Measurements from ENCODE around the gene COL9A2. TPM values are rescaled to one million over a fixed set of nuclear protein-coding genes. Genes with fewer than 3 reads are reported as not detected.

COL9A2 gene
- total RNA-seq, 4 donors from 2014 or later = 6.2 to 21.6 (median 11.7) TPM

DNA sequence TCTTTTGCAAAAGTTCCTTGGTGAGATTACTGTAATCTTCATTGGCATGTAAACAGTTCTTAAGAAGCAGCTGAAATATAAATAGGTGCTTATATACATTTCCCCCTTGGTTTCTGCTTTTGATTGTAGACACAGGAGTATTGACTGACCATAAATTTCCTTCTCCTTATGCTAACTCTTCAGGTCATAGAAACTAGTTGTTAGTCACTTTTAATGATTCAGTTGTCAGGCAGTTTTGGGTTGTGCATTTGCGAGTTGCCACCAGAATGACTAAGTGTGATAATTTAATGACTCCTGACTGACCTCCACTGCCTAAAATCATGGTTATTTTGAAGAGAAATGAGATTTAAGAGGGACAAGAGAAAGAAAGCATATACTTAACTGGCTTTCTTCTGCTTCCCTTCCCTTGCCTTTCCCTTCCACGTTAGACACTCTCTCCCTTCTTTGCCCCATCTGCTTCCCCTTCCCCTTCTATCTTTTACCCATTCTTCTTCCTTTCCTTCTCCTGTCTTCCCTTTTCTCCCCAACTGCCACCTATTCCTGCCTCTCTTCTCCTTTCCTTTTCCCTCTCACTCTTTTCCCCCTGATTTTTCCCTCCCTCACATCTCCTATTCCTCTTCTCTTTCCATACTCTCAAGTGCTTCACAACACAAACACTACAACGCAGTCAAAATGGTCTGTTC is 46.8 kb downstream of the COL9A2 start:
- no peak for DNase-seq
- intact Hi-C loops (cut with DNase I) = no loop called here
- Histone ChIP-seq H3K27me3 (no peaks in the 10 kb centered on the region), H3K4me1 (peaks cover 5 to 12% of the 10 kb centered on the region in 2 donors), H3K9me3 (no peaks in the 10 kb centered on the region), H3K27ac (no peak overlapping the region), H3K36me3 (peaks cover 16 to 34% of the 10 kb centered on the region in 2 donors), H3K4me3 (replicated peaks in 1 of 3) (no peak overlapping the region)
- 73 to 88% methylated on average over 3 of the region's 3 CpGs for WGBS, 2 donors
- TF ChIP-seq POLR2A (IDR thresholded peaks at IDR 0.05) = no peak
- TF ChIP-seq, protein P1, sequence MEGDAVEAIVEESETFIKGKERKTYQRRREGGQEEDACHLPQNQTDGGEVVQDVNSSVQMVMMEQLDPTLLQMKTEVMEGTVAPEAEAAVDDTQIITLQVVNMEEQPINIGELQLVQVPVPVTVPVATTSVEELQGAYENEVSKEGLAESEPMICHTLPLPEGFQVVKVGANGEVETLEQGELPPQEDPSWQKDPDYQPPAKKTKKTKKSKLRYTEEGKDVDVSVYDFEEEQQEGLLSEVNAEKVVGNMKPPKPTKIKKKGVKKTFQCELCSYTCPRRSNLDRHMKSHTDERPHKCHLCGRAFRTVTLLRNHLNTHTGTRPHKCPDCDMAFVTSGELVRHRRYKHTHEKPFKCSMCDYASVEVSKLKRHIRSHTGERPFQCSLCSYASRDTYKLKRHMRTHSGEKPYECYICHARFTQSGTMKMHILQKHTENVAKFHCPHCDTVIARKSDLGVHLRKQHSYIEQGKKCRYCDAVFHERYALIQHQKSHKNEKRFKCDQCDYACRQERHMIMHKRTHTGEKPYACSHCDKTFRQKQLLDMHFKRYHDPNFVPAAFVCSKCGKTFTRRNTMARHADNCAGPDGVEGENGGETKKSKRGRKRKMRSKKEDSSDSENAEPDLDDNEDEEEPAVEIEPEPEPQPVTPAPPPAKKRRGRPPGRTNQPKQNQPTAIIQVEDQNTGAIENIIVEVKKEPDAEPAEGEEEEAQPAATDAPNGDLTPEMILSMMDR (IDR thresholded peaks at IDR 0.05) = no peak

DNA sequence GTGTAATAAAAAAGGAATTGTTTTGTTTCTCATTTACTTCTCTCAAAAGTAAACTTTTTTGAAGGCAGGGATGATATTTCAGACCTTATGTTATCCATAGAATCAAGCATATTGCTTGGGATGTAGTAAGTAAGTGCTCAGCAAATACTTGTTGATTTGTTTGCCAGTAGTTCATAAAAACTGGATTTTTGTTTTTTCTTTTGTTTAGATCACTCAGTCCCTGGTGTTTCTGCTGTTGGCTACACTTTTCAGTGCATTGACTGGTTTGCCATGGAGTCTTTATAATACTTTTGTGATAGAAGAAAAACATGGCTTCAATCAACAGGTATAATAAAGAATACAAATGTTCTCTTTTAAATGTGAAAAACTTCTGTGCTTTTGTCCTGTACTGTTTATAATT is 48.9 kb downstream of the COL9A2 start:
- DNase-seq = no peak
- peaks cover 16 to 39% of the 10 kb centered on the region in 2 donors for H3K36me3 ChIP-seq
- TF ChIP-seq, protein P1 (IDR thresholded peaks at IDR 0.05) = no peak
- no peak for TF ChIP-seq POLR2A (IDR thresholded peaks at IDR 0.05)
- no peaks in the 10 kb centered on the region for H3K27me3 ChIP-seq
- no peaks in the 10 kb centered on the region for H3K9me3 ChIP-seq
- H3K27ac ChIP-seq = peak overlapping the region; percentile 5 to 89 (median 73)
- intact Hi-C loops (cut with DNase I) = no loop called here
- peaks cover 5 to 12% of the 10 kb centered on the region in 2 donors for H3K4me1 ChIP-seq
- H3K4me3 ChIP-seq (replicated peaks in 1 of 3) = no peak overlapping the region

DNA sequence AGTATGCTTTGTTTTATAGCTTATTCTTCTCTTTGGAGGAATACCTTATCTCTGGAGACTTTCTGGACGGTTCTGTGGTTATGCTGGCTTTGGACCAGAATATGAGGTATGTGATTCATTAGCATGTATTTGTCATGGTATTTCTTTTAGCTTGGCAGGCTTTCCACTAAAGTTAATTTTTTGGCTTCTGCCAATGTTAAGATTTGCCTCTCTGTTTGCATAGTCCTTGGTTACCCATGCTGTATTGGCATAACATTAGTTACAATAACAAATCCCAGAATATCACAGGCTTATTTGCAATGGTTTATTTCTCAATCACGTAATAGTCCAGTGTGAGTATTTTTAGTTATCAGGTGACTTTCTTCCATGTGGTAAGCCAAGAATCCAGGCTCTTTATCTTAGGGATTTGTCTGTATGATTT is 49.3 kb downstream of the COL9A2 start:
- Histone ChIP-seq H3K27ac (peak overlapping the region; percentile 37 to 89 (median 73)), H3K9me3 (no peaks in the 10 kb centered on the region), H3K4me3 (replicated peaks in 1 of 3) (no peak overlapping the region), H3K36me3 (peaks cover 16 to 38% of the 10 kb centered on the region in 2 donors), H3K27me3 (no peaks in the 10 kb centered on the region), H3K4me1 (peaks cover 5 to 12% of the 10 kb centered on the region in 2 donors)
- no peak for DNase-seq
- WGBS, 2 donors = 32 to 70% methylated on average over 2 of the region's 2 CpGs
- intact Hi-C loops (cut with DNase I) = no loop called here
- TF ChIP-seq, protein P1 (IDR thresholded peaks at IDR 0.05) = no peak
- TF ChIP-seq POLR2A (IDR thresholded peaks at IDR 0.05) = no peak

DNA sequence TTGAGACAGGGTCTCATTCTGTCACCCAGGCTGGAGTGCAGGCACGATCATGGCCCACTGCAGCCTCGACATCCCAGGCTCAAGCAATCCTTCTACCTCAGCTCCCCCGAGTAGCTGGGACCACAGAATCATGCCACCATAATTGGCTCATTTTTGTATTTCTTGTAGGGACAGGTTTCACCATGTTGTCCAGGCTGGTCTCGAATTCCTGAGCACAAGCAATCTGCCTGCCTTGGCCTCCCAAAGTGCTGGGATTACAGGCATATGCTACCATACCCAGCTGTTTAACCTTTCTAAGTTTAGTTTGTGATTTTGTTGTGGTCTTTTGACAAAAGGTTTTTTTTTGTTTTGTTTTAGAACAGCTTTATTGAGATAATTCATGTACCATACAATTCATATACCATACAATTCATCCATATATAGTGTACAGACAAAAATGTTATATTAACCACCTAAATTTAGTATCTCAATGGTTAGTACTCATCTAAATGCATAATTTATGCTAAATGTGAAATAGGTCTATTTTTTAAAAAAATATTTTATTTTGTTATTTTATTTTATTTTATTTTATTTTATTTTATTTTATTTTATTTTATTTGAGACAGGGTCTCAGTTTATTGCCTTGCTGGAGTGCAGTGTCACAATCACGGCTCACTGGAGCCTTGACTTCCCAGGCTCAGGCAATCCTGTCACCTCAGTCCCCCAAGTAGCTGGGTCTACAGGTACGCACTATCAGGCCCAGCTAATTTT is 50.1 kb downstream of the COL9A2 start:
- WGBS, 2 donors = 95 to 98% methylated on average over 6 of the region's 6 CpGs
- peaks cover 7 to 38% of the 10 kb centered on the region in 2 donors for H3K36me3 ChIP-seq

More for the DNA sequence above, 50.1 kb downstream of the COL9A2 start:
- peaks cover 5 to 12% of the 10 kb centered on the region in 2 donors for H3K4me1 ChIP-seq
- intact Hi-C loops (cut with DNase I) = no loop called here
- no peaks in the 10 kb centered on the region for H3K9me3 ChIP-seq
- no peak overlapping the region for H3K4me3 ChIP-seq (replicated peaks in 1 of 3)
- no peak for DNase-seq
- H3K27ac ChIP-seq = peak overlapping the region; percentile 37 to 89 (median 73)
- TF ChIP-seq, protein P1 (IDR thresholded peaks at IDR 0.05) = no peak
- TF ChIP-seq POLR2A (IDR thresholded peaks at IDR 0.05) = no peak
- no peaks in the 10 kb centered on the region for H3K27me3 ChIP-seq
